GM20000 (cell line): ENCODE measurements around the gene L3MBTL3.

ENCODE experiments used
- DNase-seq: peaks from one replicate; pipeline ENCODE4 v3.0.0; 2012; ENCODE audit warnings: low spot score
- CTCF ChIP-seq: IDR thresholded peaks from 2 replicates; pipeline ENCODE4 v1.5.1; 2012; ENCODE audit warnings: mild to moderate bottlenecking, control low read depth; ENCODE audit errors: extremely low read depth, missing control alignments

The L3MBTL3 gene

GRCh38 chr6:130012728-130013127, 5.7 kb upstream of the L3MBTL3 start:
- no peak for DNase-seq
- TF ChIP-seq CTCF: no peak

DNA sequence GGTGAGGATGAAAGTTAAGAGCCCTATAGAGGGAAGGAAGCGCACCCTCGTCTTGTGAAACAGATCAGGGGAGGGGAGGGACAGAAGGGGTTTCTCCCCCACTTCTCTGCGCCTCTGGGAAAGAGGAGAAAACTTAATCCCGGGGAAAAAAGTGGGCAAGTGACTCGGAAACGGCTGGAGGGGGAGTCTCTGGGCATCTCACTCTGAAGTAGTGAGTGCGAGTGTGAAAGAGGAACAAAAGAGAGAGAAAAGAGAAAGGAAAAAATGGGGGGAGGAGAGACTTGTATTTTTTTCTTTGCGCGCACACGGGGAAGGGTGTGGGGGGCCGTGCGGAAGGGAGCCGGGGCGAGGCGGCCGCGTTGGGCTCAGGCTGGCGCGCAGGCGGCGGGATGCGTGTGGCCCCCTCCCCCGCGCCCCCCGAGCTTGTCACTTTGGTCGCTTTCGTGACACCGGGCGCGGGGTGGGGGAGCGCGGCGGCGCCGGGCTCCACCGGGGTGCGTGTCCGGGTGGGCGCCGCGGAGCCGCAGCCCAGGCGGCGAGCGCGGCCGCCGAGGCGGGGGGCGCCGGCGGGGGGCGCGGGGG, 454 bp downstream of the L3MBTL3 start:
- peak; percentile 67 for DNase-seq
- TF ChIP-seq CTCF: no peak

DNA sequence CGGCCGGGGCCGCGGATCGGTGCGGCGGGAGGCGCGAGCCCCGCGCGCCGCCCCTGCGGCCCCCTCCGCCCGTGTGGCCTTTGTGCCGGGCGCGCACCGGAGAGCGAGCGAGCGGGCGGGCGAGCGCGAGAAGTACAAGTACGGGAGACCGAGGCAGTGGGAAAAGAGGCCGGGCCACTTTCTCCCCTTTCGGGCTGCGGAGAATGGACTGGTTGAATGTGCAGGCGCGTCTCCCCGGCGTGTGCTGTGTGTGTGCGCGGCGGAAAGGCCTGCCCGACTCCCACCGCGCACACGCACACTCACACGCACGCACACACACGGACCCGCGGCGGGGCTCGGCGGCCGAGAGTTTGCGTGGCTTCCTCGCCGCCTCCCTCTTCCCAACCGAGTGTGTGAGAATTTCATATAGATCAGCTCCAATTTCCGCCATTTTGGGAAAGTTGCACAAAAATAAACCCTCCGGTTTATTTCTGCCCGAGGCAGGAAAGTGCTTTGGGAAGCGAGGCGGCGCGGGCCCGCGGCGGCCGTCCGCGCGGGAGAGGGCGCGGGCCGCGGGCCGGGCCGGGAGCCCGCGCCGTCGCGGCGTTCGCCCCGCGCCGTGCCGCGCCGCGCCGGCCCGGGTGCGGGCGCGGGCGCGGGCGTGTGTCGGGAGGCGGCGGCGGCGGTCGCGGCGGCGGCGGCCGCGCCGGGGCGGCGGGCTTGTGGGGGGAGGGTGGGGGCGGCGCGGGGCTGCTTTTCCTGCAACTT, 1.1 kb downstream of the L3MBTL3 start:
- peak; percentile 71 for DNase-seq

GRCh38 chr6:130020073-130020906, 1.9 kb downstream of the L3MBTL3 start:
- TF ChIP-seq CTCF: no peak
- peak; percentile 54 for DNase-seq

More for the DNA sequence above, 1.1 kb downstream of the L3MBTL3 start:
- TF ChIP-seq CTCF: no peak

DNA sequence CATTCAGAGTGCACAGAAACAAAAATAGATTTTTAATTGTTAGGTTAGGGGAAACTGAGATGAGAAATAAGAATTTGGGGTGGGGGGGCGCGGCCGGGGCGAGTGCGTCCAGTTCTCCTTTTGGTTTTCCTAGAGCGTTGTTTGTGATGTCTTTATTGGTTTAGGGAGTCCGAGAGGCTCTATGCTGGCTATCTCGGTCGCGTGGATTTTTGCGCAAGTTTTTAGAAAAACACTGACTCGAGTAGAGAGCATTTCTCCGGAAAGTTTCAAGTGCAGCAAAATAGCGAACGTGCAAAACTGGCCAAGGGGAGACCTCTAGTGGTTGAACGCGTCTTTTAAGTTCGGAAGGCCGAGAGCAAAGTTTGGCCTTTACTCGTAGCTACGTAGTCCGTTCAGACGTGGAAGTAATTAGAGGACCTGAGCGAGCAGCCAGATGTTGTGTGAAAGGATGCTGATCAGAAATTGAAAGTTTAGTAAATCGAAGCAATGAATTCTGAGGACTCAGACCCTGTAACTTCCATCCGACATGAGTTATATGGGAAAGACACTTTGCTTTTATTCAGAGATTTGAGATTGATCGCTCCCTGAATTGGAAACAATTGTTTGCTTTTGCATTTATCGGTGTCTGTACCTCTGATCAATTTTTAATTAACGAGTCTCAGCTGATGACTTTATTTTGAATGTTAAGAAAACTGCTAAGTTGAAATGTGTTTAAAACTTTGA, 2.7 kb downstream of the L3MBTL3 start:
- DNase-seq: peak; percentile 80
- TF ChIP-seq CTCF: peak; percentile 84

DNA sequence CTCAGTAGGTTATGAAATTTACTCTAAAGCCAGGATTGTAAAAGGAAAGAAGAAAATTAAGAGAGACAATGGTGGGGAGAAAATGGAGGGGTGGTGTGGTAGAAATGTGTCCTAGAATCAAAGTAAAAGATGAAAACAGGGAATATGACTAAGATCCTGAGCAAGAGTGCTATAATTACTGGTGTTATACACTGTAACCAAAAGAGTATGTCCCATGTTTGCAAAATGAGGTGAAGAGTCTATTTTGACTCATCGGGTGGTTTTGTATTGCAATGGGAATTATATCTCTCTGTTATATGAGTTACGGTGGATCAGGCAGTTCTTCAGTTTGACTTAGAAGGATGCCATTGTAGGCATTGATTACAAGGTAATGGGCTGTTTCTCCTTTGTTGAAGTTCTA, 8.5 kb downstream of the L3MBTL3 start:
- no peak for DNase-seq

More for the DNA sequence above, 8.5 kb downstream of the L3MBTL3 start:
- TF ChIP-seq CTCF: no peak
